Effector memory CD8-positive, alpha-beta T cell (primary cell): ENCODE results near the gene XPR1.

Experiments
- ATAC-seq: fragments of 150-1000 bp; cut with Tn5 transposase; replicated peaks from 2 replicates; pipeline ENCODE4 v1.10.0; 2021; ENCODE audit warnings: mild to moderate bottlenecking, moderate library complexity
- DNase-seq, 3 experiments: peaks; one replicate each; pipeline ENCODE4 v3.0.0; 2021
- H3K27ac Mint-ChIP-seq, 2 donors: one replicate each; pipeline ENCODE4 v1.8.0; 2022; ENCODE audit warnings: mild to moderate bottlenecking in 2 of 2, mixed read lengths in 2 of 2, moderate library complexity in 2 of 2
- H3K27me3 Mint-ChIP-seq, 2 donors: one replicate each; pipeline ENCODE4 v1.8.0; 2022; ENCODE audit warnings: mixed read lengths in 2 of 2
- H3K36me3 Mint-ChIP-seq: one replicate; pipeline ENCODE4 v1.8.0; 2022; ENCODE audit warnings: mild to moderate bottlenecking, moderate library complexity, mixed read lengths; ENCODE audit not compliant: insufficient read depth
- H3K4me1 Mint-ChIP-seq, 2 donors: one replicate each; pipeline ENCODE4 v1.8.0; 2022; ENCODE audit warnings: low read depth in 2 of 2, mixed read lengths in 2 of 2
- H3K4me3 Mint-ChIP-seq, 2 donors: one replicate each; pipeline ENCODE4 v1.8.0; 2022; ENCODE audit warnings: mild to moderate bottlenecking in 2 of 2, mixed read lengths in 2 of 2, moderate library complexity in 2 of 2
- H3K9me3 Mint-ChIP-seq, 2 donors: one replicate each; pipeline ENCODE4 v1.8.0; 2022; ENCODE audit warnings: mixed read lengths in 2 of 2

Gene XPR1

GRCh38 chr1:180912801-180913565, 281.2 kb downstream of the XPR1 start, which contains the start of gene KIAA1614:
Gene KIAA1614 (plus strand): TSS chr1:180912897. CDS start chr1:180913244, 347 bp downstream.
- Mint-ChIP-seq H3K27me3 (peaks cover 23 to 60% of the 10 kb centered on the region in 2 donors), H3K4me3 (peak within 1 kb of the TSS; percentile 61 to 72), H3K27ac (no peak within 1 kb of the TSS), H3K4me1 (peaks cover 8% of the 10 kb centered on the region in 2 donors), H3K9me3 (no peaks in the 10 kb centered on the region), H3K36me3 (no peaks in the 10 kb centered on the region)
- DNase-seq: no peak
- no peak for ATAC-seq

- no peak overlapping the region for H3K27ac Mint-ChIP-seq
Measured at GRCh38 chr1:180915426-180915965, 283.7 kb downstream of the XPR1 start.

GRCh38 chr1:180916012-180916770, 284.4 kb downstream of the XPR1 start:
- H3K4me1 Mint-ChIP-seq: peaks cover 3% of the 10 kb centered on the region in 2 donors
- H3K27me3 Mint-ChIP-seq: peaks cover 10 to 38% of the 10 kb centered on the region in 2 donors
- no peak overlapping the region for H3K4me3 Mint-ChIP-seq
- DNase-seq (no peak), ATAC-seq (no peak)
- no peak overlapping the region for H3K27ac Mint-ChIP-seq
- H3K9me3 Mint-ChIP-seq: no peaks in the 10 kb centered on the region
- H3K36me3 Mint-ChIP-seq: no peaks in the 10 kb centered on the region

More at GRCh38 chr1:180915426-180915965, 283.7 kb downstream of the XPR1 start:
- H3K36me3 Mint-ChIP-seq: no peaks in the 10 kb centered on the region
- no peak for ATAC-seq
- peaks cover 3% of the 10 kb centered on the region in 2 donors for H3K4me1 Mint-ChIP-seq
- no peak overlapping the region for H3K4me3 Mint-ChIP-seq
- peaks cover 10 to 39% of the 10 kb centered on the region in 2 donors for H3K27me3 Mint-ChIP-seq
- H3K9me3 Mint-ChIP-seq: no peaks in the 10 kb centered on the region
- no peak for DNase-seq

GRCh38 chr1:180916771-180917170, 284.9 kb downstream of the XPR1 start:
- no peaks in the 10 kb centered on the region for H3K9me3 Mint-ChIP-seq
- no peak for ATAC-seq
- DNase-seq: no peak
- peaks cover 2 to 3% of the 10 kb centered on the region in 2 donors for H3K4me1 Mint-ChIP-seq
- no peak overlapping the region for H3K4me3 Mint-ChIP-seq
- H3K36me3 Mint-ChIP-seq: no peaks in the 10 kb centered on the region
- H3K27me3 Mint-ChIP-seq: peaks cover 10 to 38% of the 10 kb centered on the region in 2 donors
- H3K27ac Mint-ChIP-seq: no peak overlapping the region

GRCh38 chr1:180917306-180918065, 285.7 kb downstream of the XPR1 start:
- no peak overlapping the region for H3K27ac Mint-ChIP-seq
- no peak overlapping the region for H3K4me3 Mint-ChIP-seq
- peaks cover 10 to 39% of the 10 kb centered on the region in 2 donors for H3K27me3 Mint-ChIP-seq
- no peaks in the 10 kb centered on the region for H3K36me3 Mint-ChIP-seq
- H3K9me3 Mint-ChIP-seq: no peaks in the 10 kb centered on the region
- peaks cover 0 to 3% of the 10 kb centered on the region in 2 donors for H3K4me1 Mint-ChIP-seq
- DNase-seq (no peak), ATAC-seq (no peak)

- ATAC-seq: no peak
- DNase-seq: no peak
- Mint-ChIP-seq H3K36me3 (no peaks in the 10 kb centered on the region), H3K4me1 (peaks cover 0 to 1% of the 10 kb centered on the region in 2 donors), H3K9me3 (no peaks in the 10 kb centered on the region), H3K27me3 (peaks cover 10 to 41% of the 10 kb centered on the region in 2 donors), H3K27ac (no peak overlapping the region), H3K4me3 (no peak overlapping the region)
Measured at GRCh38 chr1:180918519-180918918, 286.7 kb downstream of the XPR1 start.

- Mint-ChIP-seq H3K27ac (peak overlapping the region in 1 of 2 donors; percentile 54), H3K27me3 (peaks cover 11 to 41% of the 10 kb centered on the region in 2 donors), H3K9me3 (no peaks in the 10 kb centered on the region), H3K36me3 (no peaks in the 10 kb centered on the region), H3K4me3 (no peak overlapping the region), H3K4me1 (no peaks in the 10 kb centered on the region)
- ATAC-seq: no peak
- DNase-seq: no peak
Measured at GRCh38 chr1:180919183-180919700, 287.4 kb downstream of the XPR1 start.

GRCh38 chr1:180920193-180920592, 288.4 kb downstream of the XPR1 start:
- Mint-ChIP-seq H3K27me3 (peaks cover 15 to 41% of the 10 kb centered on the region in 2 donors), H3K9me3 (no peaks in the 10 kb centered on the region), H3K27ac (no peak overlapping the region), H3K4me1 (no peaks in the 10 kb centered on the region), H3K36me3 (no peaks in the 10 kb centered on the region), H3K4me3 (no peak overlapping the region)
- no peak for DNase-seq
- ATAC-seq: no peak

GRCh38 chr1:180920702-180921101, 288.9 kb downstream of the XPR1 start:
- Mint-ChIP-seq H3K27me3 (peaks cover 16 to 39% of the 10 kb centered on the region in 2 donors), H3K9me3 (no peaks in the 10 kb centered on the region), H3K27ac (no peak overlapping the region), H3K4me3 (no peak overlapping the region), H3K4me1 (no peaks in the 10 kb centered on the region), H3K36me3 (no peaks in the 10 kb centered on the region)
- DNase-seq: no peak
- ATAC-seq: no peak

- Mint-ChIP-seq H3K9me3 (no peaks in the 10 kb centered on the region), H3K27me3 (peaks cover 16 to 36% of the 10 kb centered on the region in 2 donors), H3K4me1 (no peaks in the 10 kb centered on the region), H3K36me3 (no peaks in the 10 kb centered on the region), H3K4me3 (no peak overlapping the region), H3K27ac (no peak overlapping the region)
- DNase-seq (no peak), ATAC-seq (no peak)
Measured at GRCh38 chr1:180921386-180921785, 289.6 kb downstream of the XPR1 start.

- Mint-ChIP-seq H3K4me1 (no peaks in the 10 kb centered on the region), H3K9me3 (no peaks in the 10 kb centered on the region), H3K4me3 (no peak overlapping the region), H3K36me3 (no peaks in the 10 kb centered on the region), H3K27ac (peak overlapping the region in 1 of 2 donors; percentile 54), H3K27me3 (peaks cover 16 to 36% of the 10 kb centered on the region in 2 donors)
- no peak for DNase-seq
- ATAC-seq: no peak
Measured at GRCh38 chr1:180921891-180922630, 290.2 kb downstream of the XPR1 start.

GRCh38 chr1:180922631-180923015, 290.8 kb downstream of the XPR1 start:
- Mint-ChIP-seq H3K4me1 (no peaks in the 10 kb centered on the region), H3K36me3 (no peaks in the 10 kb centered on the region), H3K27me3 (peaks cover 16 to 36% of the 10 kb centered on the region in 2 donors), H3K27ac (no peak overlapping the region), H3K9me3 (no peaks in the 10 kb centered on the region), H3K4me3 (no peak overlapping the region)
- ATAC-seq: no peak
- DNase-seq: no peak
